Spleen (tissue), 11 donors: Measurements from ENCODE around the gene GLG1. TPM values are rescaled to one million over a fixed set of nuclear protein-coding genes. Genes with fewer than 3 reads are reported as not detected.

Experiments used
- DNase-seq: peaks from one replicate; pipeline ENCODE4 v3.0.0-alpha.2; 2020
- H3K27ac ChIP-seq, 8 donors: fragments of 200-600 bp; sonication (generic) in 7 of 8; 1 replicate in 4 of 8; 2 replicates in 4 of 8; pipeline versions ENCODE4 v1.5.0 to v1.8.0; 2016 to 2021; ENCODE audit warnings: inconsistent platforms in 4 of 8, mild to moderate bottlenecking in 4 of 8, moderate library complexity in 1 of 8
- H3K27me3 ChIP-seq, 7 donors: fragments of 200-600 bp; sonication (generic) in 6 of 7; replicated peaks in 1 of 7; 1 replicate in 4 of 7; 2 replicates in 3 of 7; pipeline versions ENCODE4 v1.5.0 to v1.8.0; 2016 to 2021; ENCODE audit warnings: inconsistent platforms in 3 of 7, mild to moderate bottlenecking in 1 of 7
- H3K36me3 ChIP-seq, 6 donors: fragments of 200-600 bp; sonication (generic) in 5 of 6; 1 replicate in 4 of 6; 2 replicates in 2 of 6; pipeline versions ENCODE4 v1.5.0 to v1.8.0; 2016 to 2021; ENCODE audit warnings: inconsistent platforms in 2 of 6
- H3K4me1 ChIP-seq, 6 donors: fragments of 200-600 bp; sonication (generic) in 5 of 6; 1 replicate in 3 of 6; 2 replicates in 3 of 6; pipeline versions ENCODE4 v1.5.0 to v1.8.0; 2016 to 2021; ENCODE audit warnings: inconsistent platforms in 3 of 6
- H3K4me3 ChIP-seq, 8 donors: fragments of 200-600 bp; sonication (generic) in 7 of 8; 1 replicate in 4 of 8; 2 replicates in 4 of 8; pipeline versions ENCODE4 v1.5.0 to v1.8.0; 2016 to 2021; ENCODE audit warnings: inconsistent platforms in 4 of 8, mild to moderate bottlenecking in 4 of 8, moderate library complexity in 2 of 8
- H3K9me3 ChIP-seq, 8 donors: fragments of 200-600 bp; sonication (generic) in 7 of 8; 1 replicate in 4 of 8; 2 replicates in 4 of 8; pipeline versions ENCODE4 v1.5.0 to v1.8.0; 2016 to 2021; ENCODE audit warnings: inconsistent platforms in 4 of 8
- CTCF ChIP-seq, 11 experiments: fragments of 200-600 bp in 7 of 11; fragments of 450-650 bp in 4 of 11; sonication (generic) in 4 of 11; IDR thresholded peaks in 8 of 11; conservative IDR thresholded peaks in 3 of 11; 1 replicate in 7 of 11; 2 replicates in 4 of 11; pipeline versions ENCODE4 v1.4.0 to v1.8.0; 2016 to 2021; ENCODE audit warnings: antibody characterized with exemption in 11 of 11, inconsistent platforms in 4 of 11, mild to moderate bottlenecking in 1 of 11
- POLR2A ChIP-seq, 3 donors: fragments of 450-650 bp; IDR thresholded peaks; one replicate each; pipeline ENCODE4 v1.5.1; 2017; ENCODE audit warnings: antibody characterized with exemption in 3 of 3, mild to moderate bottlenecking in 1 of 3
- POLR2AphosphoS5 ChIP-seq, 3 donors: sonication (generic); formaldehyde crosslinking; IDR thresholded peaks; one replicate each; pipeline ENCODE4 v1.5.1; 2017; ENCODE audit warnings: antibody characterized with exemption in 3 of 3
- WGBS, 5 donors: extraction: QIAGEN DNeasy Blood & Tissue Kit in 3 of 5; methylation state at CpG; one replicate each; pipeline versions ENCODE4 v1.1.5 to v1.1.7; 2013 to 2018; 5-methylcytosine and 5-hydroxymethylcytosine counted together
- intact Hi-C: fragments of 100-400 bp; cut with DNase I; formaldehyde crosslinking; loops from one replicate; pipeline ENCODE4 v1.15.0; 2023; ENCODE audit warnings: low total_unique reads
- polyA plus RNA-seq, 3 donors: library from polyadenylated mRNA; stranded (reverse); fragments of 200-250 nt; gene quantifications; one replicate each; pipeline ENCODE4 v1.2.1, GENCODE V29; 2013
- total RNA-seq, 7 donors: library from RNA; depleted of rRNA in 3 of 7; stranded (reverse); fragments of >200 nt in 3 of 7; fragmentation: NEBNext Ultra II Directional in 4 of 7; extraction: Animal tissue kit (Norgen Biotek cat#: 25700) in 4 of 7; gene quantifications; one replicate each; pipeline versions ENCODE4 v1.1.0 to v1.2.1, GENCODE V29; 2016 to 2021
- donor health status: healthy with polysubstance abuse.
- donor health status: DM: no; HTN: no; CAD: no; lungs with moderate emphysema.
- donor health status: DM: no; HTN: no; CAD: no.
- donor health status: Bipolar disorder and iron deficiency.
- donor health status: healthy.
- donor health status: DM: no; HTN: no; CAD: no.
- donor health status: DM: yes; HTN: yes; CAD: no.

GLG1 gene
- total and polyA plus RNA-seq, 10 donors: 14.6 to 124 (median 101) TPM

GRCh38 chr16:74455619-74456289 is 151.2 kb downstream of the GLG1 start:
- Histone ChIP-seq H3K9me3 (no peaks in the 10 kb centered on the region), H3K27ac (no peak overlapping the region), H3K27me3 (no peaks in the 10 kb centered on the region), H3K36me3 (peaks cover 0 to 100% (median 92%) of the 10 kb centered on the region in 6 donors), H3K4me1 (peaks cover 0 to 6% (median 0%) of the 10 kb centered on the region in 6 donors), H3K4me3 (no peak overlapping the region)
- DNase-seq: no peak
- intact Hi-C loops: no loop called here
- WGBS, 5 donors: 85 to 92% (median 91%) methylated on average over 10 of the region's 10 CpGs
- no peak for TF ChIP-seq POLR2A (IDR thresholded peaks at IDR 0.05)
- TF ChIP-seq POLR2AphosphoS5 (IDR thresholded peaks at IDR 0.05): no peak
- no peak for TF ChIP-seq CTCF (IDR thresholded peaks at IDR 0.05 in 8 of 11, conservative IDR thresholded peaks at IDR 0.05 in 3 of 11)

GRCh38 chr16:74455213-74455612 is 151.7 kb downstream of the GLG1 start:
- intact Hi-C loops: no loop called here
- 81 to 97% (median 89%) methylated on average over 7 of the region's 7 CpGs for WGBS, 5 donors

GRCh38 chr16:74451951-74452758 is 154.8 kb downstream of the GLG1 start:
- Histone ChIP-seq H3K36me3 (peaks cover 0 to 99% (median 61%) of the 10 kb centered on the region in 6 donors), H3K27ac (no peak overlapping the region), H3K27me3 (no peaks in the 10 kb centered on the region), H3K4me1 (peaks cover 6 to 34% (median 24%) of the 10 kb centered on the region in 6 donors), H3K9me3 (no peaks in the 10 kb centered on the region), H3K4me3 (no peak overlapping the region)
- intact Hi-C loops: no loop called here
- no peak for DNase-seq
- peak in 1 of 3 donors; percentile 34 for TF ChIP-seq POLR2AphosphoS5 (IDR thresholded peaks at IDR 0.05)
- no peak for TF ChIP-seq POLR2A (IDR thresholded peaks at IDR 0.05)
- 71 to 85% (median 77%) methylated on average over 13 to 14 of the region's 14 CpGs for WGBS, 5 donors

More at GRCh38 chr16:74455213-74455612, 151.7 kb downstream of the GLG1 start:
- Histone ChIP-seq H3K27ac (no peak overlapping the region), H3K27me3 (no peaks in the 10 kb centered on the region), H3K9me3 (no peaks in the 10 kb centered on the region), H3K4me1 (peaks cover 0 to 6% (median under 1%) of the 10 kb centered on the region in 6 donors), H3K4me3 (no peak overlapping the region), H3K36me3 (peaks cover 0 to 100% (median 90%) of the 10 kb centered on the region in 6 donors)
- TF ChIP-seq CTCF (IDR thresholded peaks at IDR 0.05 in 8 of 11, conservative IDR thresholded peaks at IDR 0.05 in 3 of 11) (no peak), POLR2AphosphoS5 (IDR thresholded peaks at IDR 0.05) (no peak), POLR2A (IDR thresholded peaks at IDR 0.05) (no peak)
- DNase-seq: no peak

- H3K9me3 ChIP-seq: no peaks in the 10 kb centered on the region
- no peaks in the 10 kb centered on the region for H3K27me3 ChIP-seq
- peaks cover 0 to 96% (median 51%) of the 10 kb centered on the region in 6 donors for H3K36me3 ChIP-seq
- H3K27ac ChIP-seq: peak overlapping the region in 3 of 8 donors; percentile 55 to 79 (median 74)
- WGBS, 5 donors: 94 to 98% (median 95%) methylated on average over 20 of the region's 20 CpGs
- intact Hi-C loops: no loop called here
- DNase-seq: no peak
- H3K4me3 ChIP-seq: no peak overlapping the region
- no peak for TF ChIP-seq POLR2A (IDR thresholded peaks at IDR 0.05)
- TF ChIP-seq POLR2AphosphoS5 (IDR thresholded peaks at IDR 0.05): no peak
- no peak for TF ChIP-seq CTCF (IDR thresholded peaks at IDR 0.05 in 8 of 11, conservative IDR thresholded peaks at IDR 0.05 in 3 of 11)
- peaks cover 6 to 34% (median 24%) of the 10 kb centered on the region in 6 donors for H3K4me1 ChIP-seq
Measured at GRCh38 chr16:74450967-74451760, 155.8 kb downstream of the GLG1 start.
